IMR-90 (cell line): Measurements from ENCODE around the gene MRPL4. TPM values are rescaled to one million over a fixed set of nuclear protein-coding genes. Genes with fewer than 3 reads are reported as not detected.

ENCODE experiments used
- ATAC-seq: fragments of 200-7000 bp; cut with Tn5 transposase; 2 replicates; pipeline ENCODE4 v1.9.1; 2020; ENCODE audit warnings: low read depth, mild to moderate bottlenecking, moderate library complexity
- BruUV-seq: library from RNA; stranded (reverse); fragments of 400-500 nt; replicated peaks from 2 replicates; lab custom pipeline; 2021; lab: Mats Ljungman, UMichigan
- CTCF ChIA-PET: fragments of 300-600 bp; formaldehyde crosslinking; extraction: SDS; loops from one replicate; lab custom pipeline; 2021; ENCODE audit warnings: antibody characterized with exemption; lab: Yijun Ruan, JAX
- POLR2A ChIA-PET: fragments of 300-600 bp; sonication (Branson Sonifier 250); formaldehyde crosslinking; loops from one replicate; lab custom pipeline; 2022; ENCODE audit warnings: antibody characterized with exemption; ENCODE audit not compliant: unreplicated experiment; lab: Charles Lee
- DNase-seq: peaks from one replicate; pipeline ENCODE4 v3.0.0; 2013
- H2AFZ ChIP-seq: replicated peaks from 2 replicates; pipeline ENCODE3; 2013; ENCODE audit warnings: low read length, mild to moderate bottlenecking; ENCODE audit not compliant: poor library complexity
- H2AK5ac ChIP-seq: 2 replicates; pipeline ENCODE4 v1.6.1; 2013; ENCODE audit warnings: low read depth, low read length, inconsistent platforms
- H2AK9ac ChIP-seq: replicated peaks from 2 replicates; pipeline ENCODE3; 2013; ENCODE audit warnings: mild to moderate bottlenecking, low read depth, low read length, moderate library complexity; ENCODE audit not compliant: poor library complexity
- H2BK120ac ChIP-seq: 2 replicates; pipeline ENCODE4 v1.6.1; 2013; ENCODE audit warnings: low read depth, low read length, inconsistent platforms
- H2BK15ac ChIP-seq: 3 replicates; pipeline ENCODE4 v1.6.1; 2013; ENCODE audit warnings: low read depth, low read length, inconsistent platforms
- H2BK20ac ChIP-seq: 2 replicates; pipeline ENCODE4 v1.6.1; 2013; ENCODE audit warnings: low read depth, mild to moderate bottlenecking, inconsistent platforms, low read length, moderate library complexity
- H2BK5ac ChIP-seq: 2 replicates; pipeline ENCODE4 v1.6.1; 2013; ENCODE audit warnings: mild to moderate bottlenecking, low read depth, low read length, inconsistent platforms; ENCODE audit not compliant: poor library complexity, severe bottlenecking
- H3K14ac ChIP-seq: replicated peaks from 2 replicates; pipeline ENCODE4 v1.6.1; 2013; ENCODE audit warnings: low read depth, low read length, inconsistent platforms
- H3K18ac ChIP-seq: 2 replicates; pipeline ENCODE4 v1.6.1; 2013; ENCODE audit warnings: low read depth, low read length, control low read depth
- H3K23ac ChIP-seq: 2 replicates; pipeline ENCODE4 v1.6.1; 2013; ENCODE audit warnings: low read depth, low read length, inconsistent platforms
- H3K27ac ChIP-seq: 2 replicates; pipeline ENCODE4 v1.5.1; 2013; ENCODE audit warnings: mild to moderate bottlenecking, control low read depth, low read length; ENCODE audit not compliant: insufficient read depth
- H3K27me3 ChIP-seq: 2 replicates; pipeline ENCODE4 v1.6.1; 2013; ENCODE audit warnings: low read length; ENCODE audit not compliant: control insufficient read depth, insufficient read depth
- H3K36me3 ChIP-seq: 2 replicates; pipeline ENCODE4 v1.6.1; 2013; ENCODE audit warnings: low read length, mixed read lengths; ENCODE audit not compliant: control insufficient read depth, insufficient read depth
- H3K4ac ChIP-seq: 2 replicates; pipeline ENCODE4 v1.6.1; 2013; ENCODE audit warnings: low read depth, low read length, inconsistent platforms
- H3K4me1 ChIP-seq: 2 replicates; pipeline ENCODE4 v1.6.1; 2013; ENCODE audit warnings: low read length, mixed read lengths; ENCODE audit not compliant: control insufficient read depth, insufficient read depth
- H3K4me2 ChIP-seq: 2 replicates; pipeline ENCODE4 v1.6.1; 2013; ENCODE audit warnings: low read depth, mild to moderate bottlenecking, control low read depth, low read length, moderate library complexity
- H3K4me3 ChIP-seq: 2 replicates; pipeline ENCODE4 v1.5.1; 2013; ENCODE audit warnings: low read depth, mild to moderate bottlenecking, control low read depth, low read length, moderate library complexity; ENCODE audit not compliant: insufficient read depth
- H3K56ac ChIP-seq: 2 replicates; pipeline ENCODE4 v1.6.1; 2013; ENCODE audit warnings: low read length, inconsistent platforms; ENCODE audit not compliant: insufficient read depth; ENCODE audit errors: extremely low read depth
- H3K79me1 ChIP-seq, 2 experiments: 2 replicates each; pipeline ENCODE4 v1.6.1; 2013; ENCODE audit warnings: low read length in 2 of 2, inconsistent platforms in 1 of 2, low read depth in 1 of 2
- H3K9ac ChIP-seq: 2 replicates; pipeline ENCODE4 v1.6.1; 2013; ENCODE audit warnings: low read depth, low read length, control low read depth
- H3K9me1 ChIP-seq: 2 replicates; pipeline ENCODE4 v1.6.1; 2013; ENCODE audit warnings: low read length, inconsistent platforms; ENCODE audit not compliant: insufficient read depth
- H3K9me3 ChIP-seq: 2 replicates; pipeline ENCODE4 v1.6.1; 2013; ENCODE audit warnings: low read length; ENCODE audit not compliant: control insufficient read depth, insufficient read depth
- H4K20me1 ChIP-seq: 2 replicates; pipeline ENCODE4 v1.6.1; 2013; ENCODE audit warnings: low read length, inconsistent platforms; ENCODE audit not compliant: insufficient read depth
- H4K5ac ChIP-seq: 2 replicates; pipeline ENCODE4 v1.6.1; 2013; ENCODE audit warnings: mild to moderate bottlenecking, low read depth, low read length, control low read depth
- H4K8ac ChIP-seq, 2 experiments: 2 replicates each; pipeline ENCODE4 v1.6.1; 2013; ENCODE audit warnings: low read depth in 2 of 2, low read length in 2 of 2, control low read depth in 1 of 2, inconsistent platforms in 1 of 2
- H4K91ac ChIP-seq: 2 replicates; pipeline ENCODE4 v1.6.1; 2013; ENCODE audit warnings: low read depth, low read length, inconsistent platforms; ENCODE audit not compliant: insufficient read depth
- BHLHE40 ChIP-seq: fragments of 150-350 bp; IDR thresholded peaks from 2 replicates; pipeline ENCODE4 v1.6.1; 2016; ENCODE audit warnings: mild to moderate bottlenecking, low read depth, low read length
- CEBPB ChIP-seq: IDR thresholded peaks from 2 replicates; pipeline ENCODE4 v1.6.1; 2012; ENCODE audit warnings: low read depth, low read length, improper control_type of control experiment
- CTCF ChIP-seq: conservative IDR thresholded peaks from 2 replicates; pipeline ENCODE4 v1.5.1; 2012; ENCODE audit warnings: mild to moderate bottlenecking, low read depth, low read length, improper control_type of control experiment
- ELK1 ChIP-seq: fragments of 150-350 bp; IDR thresholded peaks from 2 replicates; pipeline ENCODE4 v1.6.1; 2016; ENCODE audit warnings: low read depth, mild to moderate bottlenecking, low read length, moderate library complexity, borderline replicate concordance
- MAFK ChIP-seq: IDR thresholded peaks from 2 replicates; pipeline ENCODE4 v1.6.1; 2012; ENCODE audit warnings: low read depth, low read length, improper control_type of control experiment
- MAZ ChIP-seq: IDR thresholded peaks from 2 replicates; pipeline ENCODE4 v1.6.1; 2012; ENCODE audit warnings: low read depth, mild to moderate bottlenecking, low read length, improper control_type of control experiment, moderate library complexity, borderline replicate concordance
- MXI1 ChIP-seq: IDR thresholded peaks from 2 replicates; pipeline ENCODE4 v1.6.1; 2012; ENCODE audit warnings: low read depth, mild to moderate bottlenecking, low read length, moderate library complexity, borderline replicate concordance
- NFE2L2 ChIP-seq: fragments of 150-350 bp; IDR thresholded peaks from 2 replicates; pipeline ENCODE4 v1.6.1; 2016; ENCODE audit warnings: low read depth, mild to moderate bottlenecking, low read length
- POLR2A ChIP-seq: IDR thresholded peaks from 2 replicates; pipeline ENCODE4 v1.6.1; 2012; ENCODE audit warnings: mild to moderate bottlenecking, low read depth, low read length
- RAD21 ChIP-seq: IDR thresholded peaks from 2 replicates; pipeline ENCODE4 v1.6.1; 2012; ENCODE audit warnings: low read length, improper control_type of control experiment
- RCOR1 ChIP-seq: IDR thresholded peaks from 2 replicates; pipeline ENCODE4 v1.6.1; 2012; ENCODE audit warnings: mild to moderate bottlenecking, low read length, improper control_type of control experiment; ENCODE audit not compliant: insufficient replicate concordance
- SMC3 ChIP-seq: fragments of 150-350 bp; IDR thresholded peaks from 2 replicates; pipeline ENCODE4 v1.6.1; 2016; ENCODE audit warnings: low read depth, mild to moderate bottlenecking, antibody characterized with exemption, low read length, moderate library complexity
- USF2 ChIP-seq: fragments of 150-350 bp; IDR thresholded peaks from 2 replicates; pipeline ENCODE4 v1.6.1; 2017; ENCODE audit warnings: mild to moderate bottlenecking, antibody characterized with exemption, low read length, low read depth
- WGBS, 2 experiments: methylation state at CpG; one replicate each; pipeline versions ENCODE4 v1.1.5 to v1.1.7; 2013; ENCODE audit warnings: missing lambda C conversion rate in 2 of 2; ENCODE audit not compliant: insufficient read length in 1 of 2; ENCODE audit errors: extremely low coverage in 2 of 2; 5-methylcytosine and 5-hydroxymethylcytosine counted together
- dilution Hi-C: fragments of 300-500 bp; cut with HindIII; formaldehyde crosslinking; loops from one replicate; pipeline ENCODE4 v1.14.3; 2018; ENCODE audit warnings: low sequenced_read_pairs; ENCODE audit not compliant: unreplicated experiment
- in situ Hi-C: fragments of 300-500 bp; cut with MboI; formaldehyde crosslinking; loops from 3 replicates; pipeline ENCODE4 v1.14.3; 2019; ENCODE audit warnings: low sequenced_read_pairs, inconsistent platforms, mixed read lengths
- intact Hi-C: fragments of 100-400 bp; cut with micrococcal nuclease; formaldehyde crosslinking; loops from 2 replicates; pipeline ENCODE4 v1.10.0; 2022
- polyA plus RNA-seq, 3 experiments: library from polyadenylated mRNA; depleted of rRNA; stranded (reverse); fragments of >200 nt; gene quantifications; 2 replicates each; pipeline ENCODE4 v1.2.3, GENCODE V29; 2012; ENCODE audit warnings: low replicate concordance in 1 of 3
- total RNA-seq: library from RNA; depleted of rRNA; stranded (reverse); fragments of >200 nt; gene quantifications from 2 replicates; pipeline ENCODE4 v1.2.3, GENCODE V29; 2012

MRPL4 gene
- total and polyA plus RNA-seq, 2 of the 4 experiments (the other 2 are of a cell fraction): 32.8 to 108 TPM

GRCh38 chr19:10258080-10258710, 6.2 kb downstream of the MRPL4 start:
- DNase-seq (no peak), ATAC-seq (no peak)
- no peak overlapping the region for H3K4me2 ChIP-seq
- H4K20me1 ChIP-seq: no peaks in the 10 kb centered on the region
- H3K56ac ChIP-seq: no peak overlapping the region
- no peak overlapping the region for H3K14ac ChIP-seq
- in situ Hi-C loops (no loop called here), intact Hi-C loops (loop anchor here (10.0 kb wide), 1 partner anchor 233 kb away; no protein-coding TSS in a partner anchor), dilution Hi-C loops (no loop called here)
- H3K27me3 ChIP-seq: no peaks in the 10 kb centered on the region
- H3K4me1 ChIP-seq: no peaks in the 10 kb centered on the region
- no peak for TF ChIP-seq NFE2L2
- no peak for TF ChIP-seq MAZ
- TF ChIP-seq RAD21: no peak
- TF ChIP-seq CTCF: no peak
- no peak for TF ChIP-seq BHLHE40
- no peak for TF ChIP-seq CEBPB
- no peak for TF ChIP-seq RCOR1
- TF ChIP-seq USF2: no peak
- TF ChIP-seq SMC3: no peak
- no peak for TF ChIP-seq MXI1
- TF ChIP-seq POLR2A: no peak
- TF ChIP-seq ELK1: no peak
- no peak for TF ChIP-seq MAFK
- H2BK5ac ChIP-seq: no peak overlapping the region
- H3K9ac ChIP-seq: no peak overlapping the region
- no peak overlapping the region for H3K27ac ChIP-seq
- no peak overlapping the region for H4K91ac ChIP-seq
- no peak overlapping the region for H2BK20ac ChIP-seq
- 89% methylated on average over 5 of the region's 18 CpGs; no CpG with 5 or more reads in 1 of the 2 experiments for WGBS, 2 experiments
- peaks cover 36% of the 10 kb centered on the region for H3K36me3 ChIP-seq
- H4K5ac ChIP-seq: no peak overlapping the region
- no peak overlapping the region for H2BK15ac ChIP-seq
- H2AFZ ChIP-seq: no peak overlapping the region
- no peaks in the 10 kb centered on the region for H3K9me1 ChIP-seq
- peaks cover 6 to 16% of the 10 kb centered on the region in 2 experiments; a peak in 3 of 4 replicates for H3K79me1 ChIP-seq
- H3K23ac ChIP-seq: no peak overlapping the region
- no peak overlapping the region for H2BK120ac ChIP-seq
- H3K18ac ChIP-seq: no peak overlapping the region
- H3K4me3 ChIP-seq: no peak overlapping the region
- no peaks in the 10 kb centered on the region for H3K9me3 ChIP-seq
- H4K8ac ChIP-seq: no peak overlapping the region
- H2AK9ac ChIP-seq: no peak overlapping the region
- H2AK5ac ChIP-seq: no peak overlapping the region
- ChIA-PET POLR2A (no interaction called here), CTCF (interaction anchor here (0.9 to 2.5 kb wide), 5 partner anchors 8 to 133 kb away, joined by 3 to 7 read pairs (median 6); no protein-coding TSS in a partner anchor)
- no TSS peak for BruUV-seq
- H3K4ac ChIP-seq: no peak overlapping the region
